Stimulated activated CD8-positive, alpha-beta memory T cell treated with anti-CD3 and anti-CD28 coated beads, Interleukin-12 subunit alpha, Interleukin-12 subunit beta, amount 100 ng/mL, for 4 hours (primary cell): Measurements from ENCODE around the gene SUSD4.

ENCODE experiments used
- DNase-seq: peaks from one replicate; pipeline ENCODE4 v3.0.0-alpha.2; 2020; ENCODE audit warnings: low read depth

SUSD4 gene

DNA sequence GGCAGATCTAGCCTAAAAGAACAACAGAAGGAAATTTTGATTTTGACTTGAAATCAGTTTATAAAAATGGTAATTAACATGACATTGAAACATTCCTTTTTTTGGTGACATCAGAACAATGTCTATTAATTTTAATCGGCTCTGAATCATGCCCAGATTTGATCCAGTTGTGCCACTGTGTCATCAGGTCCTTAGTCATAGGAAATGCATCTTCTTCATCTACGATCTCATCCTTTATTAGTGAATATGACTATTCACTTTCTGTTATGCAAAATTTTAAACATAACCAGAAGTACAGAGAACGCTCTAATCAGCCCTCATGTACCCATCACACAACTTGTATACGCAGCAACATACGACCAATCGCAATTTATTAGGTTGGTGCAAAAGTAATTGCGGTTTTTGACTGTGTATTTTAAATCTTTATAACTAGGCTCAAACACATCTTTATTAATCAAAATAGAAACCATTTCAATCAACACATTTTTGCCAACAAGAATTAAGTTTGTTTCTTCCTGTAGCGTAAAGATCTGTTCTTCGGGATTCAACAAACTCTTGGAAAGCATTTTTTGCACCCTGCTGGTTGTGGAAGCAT is 180.6 kb downstream of the SUSD4 start:
- no peak for DNase-seq

DNA sequence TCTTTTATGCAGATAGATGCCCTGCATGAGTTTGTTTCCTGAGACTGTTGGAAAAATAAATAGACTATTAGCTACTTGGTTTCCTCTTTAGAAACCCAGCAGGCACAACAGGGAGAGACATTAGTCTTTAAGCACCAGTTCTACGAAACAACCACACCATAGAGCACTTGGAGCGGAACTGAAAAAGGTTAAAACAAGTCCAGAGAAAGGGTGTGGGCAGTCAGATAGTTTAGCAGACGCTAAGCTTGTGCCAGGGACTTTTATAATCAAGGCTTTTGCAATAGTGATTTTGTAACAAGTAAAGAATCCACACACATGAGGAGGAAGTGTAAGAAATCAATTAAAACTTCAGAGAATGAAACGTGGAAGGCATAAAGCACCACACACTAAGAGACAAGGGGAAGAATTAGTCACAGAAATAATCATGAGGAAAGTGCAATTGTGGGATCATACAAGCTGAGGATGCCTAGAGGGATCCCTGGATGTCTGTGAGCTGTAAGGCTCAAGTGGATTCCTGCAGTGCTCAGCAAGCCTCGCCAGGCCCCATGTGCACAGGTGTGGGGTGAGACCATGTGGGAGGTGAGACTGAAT is 183.2 kb downstream of the SUSD4 start:
- DNase-seq, result no peak

DNA sequence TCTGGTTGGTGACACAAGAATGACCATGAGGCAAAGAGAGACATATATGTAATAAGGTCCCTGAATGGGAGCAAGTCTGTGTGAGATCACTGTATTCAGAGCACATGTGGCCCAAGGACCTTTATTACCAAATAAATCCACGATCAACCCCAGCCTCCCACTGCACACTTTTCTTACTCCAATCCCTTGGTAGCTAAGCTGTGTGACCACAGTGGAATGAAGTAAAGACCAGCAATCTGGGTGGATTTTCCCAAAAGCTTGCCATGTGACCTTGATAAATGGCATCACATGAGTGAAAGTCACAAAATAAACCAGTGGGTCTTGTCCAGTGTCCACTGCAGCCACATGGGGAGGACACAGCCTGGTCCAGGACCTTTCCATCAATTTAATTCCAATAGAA is 184.2 kb downstream of the SUSD4 start:
- DNase-seq, result no peak

DNA sequence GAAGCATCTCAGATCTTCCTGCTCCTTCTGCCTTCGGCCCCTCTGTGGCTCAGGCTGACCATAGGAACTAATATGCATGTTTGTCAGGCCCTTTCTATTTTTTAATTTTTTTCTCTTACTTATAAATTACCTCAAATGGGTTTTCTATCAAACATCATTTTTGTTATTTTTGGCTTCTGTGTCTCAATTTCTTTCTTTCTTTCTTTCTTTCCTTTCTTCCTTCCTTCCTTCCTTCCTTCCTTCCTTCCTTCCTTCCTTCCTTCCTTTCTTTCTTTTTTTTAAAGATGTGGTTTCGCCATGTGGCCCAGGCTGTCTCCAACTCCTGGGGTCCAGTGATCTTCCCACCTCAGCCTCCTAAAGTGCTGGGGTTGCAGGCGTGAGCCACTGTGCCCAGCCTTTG is 184.7 kb downstream of the SUSD4 start:
- no peak for DNase-seq

DNA sequence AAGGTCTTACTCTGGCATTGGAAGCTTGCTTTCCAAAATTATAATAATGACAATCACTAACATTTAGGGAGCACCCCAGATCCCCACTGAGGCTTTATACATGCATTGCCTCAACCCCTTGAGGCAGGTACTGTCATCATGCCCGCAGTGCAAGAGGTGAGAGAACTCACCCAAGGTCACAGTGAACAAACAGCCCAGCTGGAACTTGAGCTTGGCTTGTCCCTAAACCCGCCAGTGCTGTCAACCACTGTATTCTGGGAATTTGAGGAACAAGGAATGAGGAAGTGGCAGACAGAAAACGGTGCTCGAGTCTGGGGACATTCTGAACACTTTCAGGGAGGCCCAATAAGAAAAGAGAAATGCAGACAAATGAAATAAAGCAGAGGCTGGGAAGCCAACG is 186.3 kb downstream of the SUSD4 start:
- DNase-seq, result no peak

DNA sequence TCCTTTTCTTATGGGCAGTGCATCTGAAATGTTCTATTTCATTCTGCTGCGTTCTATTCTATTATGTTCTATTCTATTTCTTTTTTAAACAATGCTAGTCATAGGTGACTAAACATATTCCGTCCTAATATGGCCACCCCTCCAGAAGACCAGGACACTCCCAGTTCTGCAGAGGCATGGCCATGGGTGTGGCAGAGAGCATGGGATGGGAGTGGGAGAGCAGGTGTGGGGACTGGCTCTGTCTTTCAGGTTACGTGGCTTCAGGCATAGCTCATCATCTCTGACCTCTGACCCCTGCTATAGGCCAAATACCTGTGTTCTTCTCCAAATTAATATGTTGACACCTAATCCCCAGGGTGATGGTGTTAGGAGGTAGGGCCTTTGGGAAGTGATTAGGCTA is 187.5 kb downstream of the SUSD4 start:
- DNase-seq, result no peak

DNA sequence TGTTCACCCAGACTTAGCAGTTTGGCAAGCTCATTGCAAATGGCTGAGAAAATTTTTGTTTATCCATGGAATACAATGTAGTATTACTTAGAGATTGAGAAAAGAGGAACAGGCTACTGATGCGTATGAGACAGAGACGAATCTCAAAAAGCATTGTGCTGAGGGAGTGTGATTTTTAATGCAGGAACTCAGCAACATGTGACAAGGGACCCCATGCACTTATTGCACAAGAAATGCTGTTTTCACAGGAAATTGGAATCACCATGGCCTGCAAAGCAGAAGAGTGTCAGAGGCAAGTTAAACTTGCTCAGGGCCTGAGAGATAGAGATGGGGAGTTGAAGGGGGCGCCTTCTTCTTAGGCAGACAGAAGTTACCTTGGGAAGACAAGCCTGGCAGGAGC is 188.3 kb downstream of the SUSD4 start:
- no peak for DNase-seq

DNA sequence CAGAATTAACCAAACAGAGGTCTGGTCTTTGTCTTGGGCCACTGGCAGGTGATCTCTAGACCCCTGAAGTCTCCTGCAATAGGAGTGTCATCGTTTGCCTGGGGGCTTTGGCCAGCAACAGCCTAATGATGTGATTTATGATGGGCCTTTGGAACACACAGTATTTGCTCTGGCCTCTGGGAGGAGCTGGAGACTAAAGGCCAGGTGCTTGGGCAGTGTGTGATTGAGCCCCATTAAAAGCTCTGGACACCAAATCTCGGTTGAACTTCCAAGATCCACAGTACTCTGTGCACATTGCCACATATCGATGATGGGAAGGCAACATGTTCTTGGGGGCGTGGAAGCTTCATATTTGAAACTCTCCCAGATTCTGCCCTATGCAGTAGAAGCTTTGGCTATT is 188.9 kb downstream of the SUSD4 start:
- DNase-seq, result no peak
